Endothelial cell of umbilical vein (primary cell): ENCODE measurements around the gene CLIP4. TPM values are rescaled to one million over a fixed set of nuclear protein-coding genes. Genes with fewer than 3 reads are reported as not detected.
"Not testable (repeated sequence)": the region's sequence is repeated elsewhere in the genome, so short reads cannot be mapped to it uniquely, and the experiment has no call there.

Experiments
- BruUV-seq: library from RNA; stranded (reverse); fragments of 400-500 nt; replicated peaks from 2 replicates; lab custom pipeline; 2021; lab: Mats Ljungman, UMichigan
- CTCF ChIA-PET: fragments of 300-600, 350-600 bp; sonication (Branson Sonifier 250); formaldehyde crosslinking; loops from one replicate; lab custom pipeline; 2021; ENCODE audit warnings: antibody characterized with exemption, inconsistent platforms; lab: Charles Lee
- POLR2A ChIA-PET: fragments of 300-600, 350-600 bp; sonication (Branson Sonifier 250); formaldehyde crosslinking; loops from one replicate; lab custom pipeline; 2021; ENCODE audit warnings: antibody characterized with exemption, inconsistent platforms; lab: Charles Lee
- DNase-seq: peaks from one replicate; pipeline ENCODE4 v3.0.0-alpha.2; 2011; ENCODE audit warnings: low read depth, low spot score
- FAIRE-seq: peaks from 2 replicates; lab custom pipeline; 2011; peaks lifted over from hg19 to GRCh38; lab: Jason Lieb, UNC
- H2AFZ ChIP-seq: 2 replicates; pipeline ENCODE4 v1.6.0; 2012; ENCODE audit warnings: low read depth, low read length, control low read depth, inconsistent platforms
- H3K27ac ChIP-seq: 2 replicates; pipeline ENCODE4 v1.5.1; 2011; ENCODE audit warnings: low read depth, mild to moderate bottlenecking, control low read depth, low read length, moderate library complexity; ENCODE audit not compliant: insufficient read depth
- H3K27me3 ChIP-seq, 2 experiments: 2 replicates each; pipeline versions ENCODE4 v1.6.0 to v1.6.1; 2011; ENCODE audit warnings: low read length in 2 of 2, mixed read lengths in 1 of 2; ENCODE audit not compliant: control insufficient read depth in 2 of 2, insufficient read depth in 2 of 2
- H3K36me3 ChIP-seq, 2 experiments: 2 replicates in 1 of 2; 3 replicates in 1 of 2; pipeline ENCODE4 v1.5.1; 2011; ENCODE audit warnings: low read length in 2 of 2, mild to moderate bottlenecking in 1 of 2, moderate library complexity in 1 of 2; ENCODE audit not compliant: control insufficient read depth in 2 of 2, insufficient read depth in 2 of 2; ENCODE audit errors: extremely low read depth in 1 of 2
- H3K4me1 ChIP-seq: 3 replicates; pipeline ENCODE4 v1.5.1; 2011; ENCODE audit warnings: mild to moderate bottlenecking, low read length; ENCODE audit not compliant: control insufficient read depth, insufficient read depth; ENCODE audit errors: extremely low read depth
- H3K4me2 ChIP-seq: 2 replicates; pipeline ENCODE4 v1.6.1; 2011; ENCODE audit warnings: low read length, control low read depth, mixed read lengths; ENCODE audit not compliant: insufficient read depth
- H3K4me3 ChIP-seq, 3 experiments: fragments of 200-600 bp in 1 of 3; sonication (generic), shearing (Covaris generic) in 1 of 3; replicated peaks in 1 of 3; 2 replicates each; pipeline ENCODE4 v1.5.1; 2011 to 2016; ENCODE audit warnings: control low read depth in 3 of 3, low read length in 3 of 3, mild to moderate bottlenecking in 2 of 3, inconsistent platforms in 1 of 3, low read depth in 1 of 3, moderate library complexity in 1 of 3; ENCODE audit not compliant: insufficient read depth in 1 of 3
- H3K79me2 ChIP-seq: 2 replicates; pipeline ENCODE4 v1.6.0; 2012; ENCODE audit warnings: low read length, inconsistent platforms; ENCODE audit not compliant: control insufficient read depth, insufficient read depth
- H3K9ac ChIP-seq: replicated peaks from 2 replicates; pipeline ENCODE3; 2011; ENCODE audit warnings: low read length, control low read depth; ENCODE audit not compliant: insufficient read depth; ENCODE audit errors: extremely low read depth
- H3K9me1 ChIP-seq: replicated peaks from 3 replicates; pipeline ENCODE4 v1.6.0; 2011; ENCODE audit warnings: mild to moderate bottlenecking, low read length; ENCODE audit not compliant: control insufficient read depth, insufficient read depth; ENCODE audit errors: extremely low read depth
- H3K9me3 ChIP-seq: replicated peaks from 2 replicates; pipeline ENCODE4 v1.5.1; 2012; ENCODE audit warnings: low read length, inconsistent platforms; ENCODE audit not compliant: control insufficient read depth, insufficient read depth
- H4K20me1 ChIP-seq: replicated peaks from 2 replicates; pipeline ENCODE3; 2011; ENCODE audit warnings: mild to moderate bottlenecking, low read length; ENCODE audit not compliant: control insufficient read depth, insufficient read depth; ENCODE audit errors: extremely low read depth
- EZH2 ChIP-seq: IDR thresholded peaks from 2 replicates; pipeline ENCODE4 v1.6.1; 2012; ENCODE audit warnings: borderline replicate concordance, low read depth, mild to moderate bottlenecking, moderate library complexity, low read length, inconsistent platforms; ENCODE audit not compliant: severe bottlenecking
- FOS ChIP-seq: IDR thresholded peaks from 2 replicates; pipeline ENCODE4 v1.6.1; 2011; ENCODE audit warnings: mild to moderate bottlenecking, low read length, moderate library complexity, borderline replicate concordance; ENCODE audit not compliant: insufficient read depth
- GATA2 ChIP-seq: IDR thresholded peaks from 2 replicates; pipeline ENCODE4 v1.7.0; 2011; ENCODE audit warnings: low read depth, mild to moderate bottlenecking, moderate library complexity, mixed read lengths, low read length; ENCODE audit not compliant: insufficient read length, insufficient read depth
- JUN ChIP-seq: IDR thresholded peaks from 2 replicates; pipeline ENCODE4 v1.6.1; 2011; ENCODE audit warnings: borderline replicate concordance, low read depth; ENCODE audit not compliant: insufficient read length, insufficient read depth
- MYC ChIP-seq: IDR thresholded peaks from one replicate; pipeline ENCODE4 v1.6.1; 2011; ENCODE audit warnings: mild to moderate bottlenecking, low read depth, low read length
- POLR2A ChIP-seq: IDR thresholded peaks from 2 replicates; pipeline ENCODE4 v1.6.1; 2012; ENCODE audit warnings: low read depth, mild to moderate bottlenecking, control low read depth, low read length
- POLR2AphosphoS5 ChIP-seq: IDR thresholded peaks from 2 replicates; pipeline ENCODE4 v1.6.1; 2012; ENCODE audit warnings: low read depth, mild to moderate bottlenecking, control low read depth, low read length, moderate library complexity; ENCODE audit not compliant: insufficient read depth
- dilution Hi-C: fragments of 300-500 bp; cut with MboI; formaldehyde crosslinking; loops from one replicate; pipeline ENCODE4 v1.15.0; 2019; ENCODE audit warnings: low sequenced_read_pairs; ENCODE audit not compliant: extremely low pct_ligation_motif_present
- intact Hi-C: fragments of 100-400 bp; cut with micrococcal nuclease; formaldehyde crosslinking; loops from one replicate; pipeline ENCODE4 v1.10.0; 2022
- polyA plus RNA-seq, 4 experiments: library from polyadenylated mRNA; depleted of rRNA in 3 of 4; stranded (reverse) in 3 of 4; unstranded in 1 of 4; fragments of >200 nt; gene quantifications; 2 replicates each; pipeline versions ENCODE4 v1.2.1 to v1.2.3, GENCODE V29; 2011 to 2012; ENCODE audit warnings: missing spikeins in 1 of 4
- total RNA-seq: library from RNA; stranded (reverse); gene quantifications from 2 replicates; pipeline ENCODE4 v1.2.3, GENCODE V29; 2021
- TF ChIP-seq, protein P1 (sequence below), 2 donors: IDR thresholded peaks; 1 replicate in 1 of 2; 2 replicates in 1 of 2; pipeline ENCODE4 v1.5.1; 2011; ENCODE audit warnings: low read length in 2 of 2, mild to moderate bottlenecking in 2 of 2, moderate library complexity in 2 of 2, control low read depth in 1 of 2, inconsistent platforms in 1 of 2, low read depth in 1 of 2; ENCODE audit not compliant: insufficient read depth in 1 of 2; ENCODE audit errors: extremely low read depth in 1 of 2
- TF ChIP-seq, protein P2 (sequence below): IDR thresholded peaks from 2 replicates; pipeline ENCODE4 v1.6.1; 2011; ENCODE audit not compliant: insufficient read depth, insufficient read length

The CLIP4 gene
- total and polyA plus RNA-seq, 2 donors (not counting 3 experiments of a cell fraction or from before 2014, with no cell fraction given): 9.2 to 24.0 TPM

DNA sequence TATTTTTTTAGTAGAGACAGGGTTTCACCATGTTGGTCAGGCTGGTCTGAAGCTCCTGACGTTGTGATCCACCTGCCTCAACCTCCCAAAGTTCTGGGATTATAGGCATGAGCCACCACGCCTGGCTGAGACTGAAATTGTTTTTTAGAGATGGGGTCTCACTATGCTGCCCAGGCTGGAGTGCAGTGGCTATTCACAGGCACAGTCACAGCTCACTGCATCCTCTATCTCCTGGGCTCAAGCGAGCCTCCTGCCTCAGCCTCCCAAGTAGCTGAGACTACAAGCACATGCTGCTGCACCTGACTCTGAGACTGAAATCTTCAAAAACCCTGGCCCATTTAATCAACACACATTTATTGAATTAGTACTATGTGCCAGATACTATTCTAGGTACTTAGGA, 7.7 kb upstream of the CLIP4 start:
- H3K9ac ChIP-seq, intact Hi-C loops: not testable (repeated sequence)

DNA sequence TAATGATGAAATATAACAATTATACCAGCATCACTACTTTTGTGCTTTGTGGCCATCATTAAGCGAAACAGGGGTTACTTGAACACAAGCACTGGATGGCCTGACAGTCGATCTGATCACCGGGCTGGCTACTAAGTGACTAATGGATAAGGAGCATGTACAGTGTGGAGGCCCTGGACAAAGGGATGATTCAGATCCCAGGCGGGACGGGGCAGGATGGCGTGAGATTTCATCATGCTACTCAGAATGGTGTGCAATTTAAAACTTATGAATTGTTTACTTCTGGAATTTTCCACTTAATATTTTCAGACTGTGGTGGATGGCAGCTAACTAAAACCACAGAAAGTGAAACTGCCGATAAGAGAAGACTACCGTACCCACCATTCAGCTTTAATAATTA, 7.0 kb upstream of the CLIP4 start:
- Histone ChIP-seq H3K36me3 (no peaks in the 10 kb centered on the region), H3K27ac (no peak overlapping the region), H3K9ac (no peak overlapping the region), H2AFZ (peak overlapping the region; percentile 27), H3K9me3 (no peaks in the 10 kb centered on the region), H3K4me3 (no peak overlapping the region), H3K27me3 (no peaks in the 10 kb centered on the region), H3K9me1 (no peaks in the 10 kb centered on the region), H3K4me2 (no peak overlapping the region), H3K4me1 (no peaks in the 10 kb centered on the region), H4K20me1 (no peaks in the 10 kb centered on the region), H3K79me2 (no peaks in the 10 kb centered on the region)
- ChIA-PET POLR2A (no interaction called here), CTCF (interaction anchor here (1.0 to 1.7 kb wide), 3 partner anchors 10 to 22 kb away, joined by 3 to 6 read pairs (median 4); no protein-coding TSS in a partner anchor)
- DNase-seq (no peak), FAIRE-seq (no peak)
- TF ChIP-seq, protein P1, sequence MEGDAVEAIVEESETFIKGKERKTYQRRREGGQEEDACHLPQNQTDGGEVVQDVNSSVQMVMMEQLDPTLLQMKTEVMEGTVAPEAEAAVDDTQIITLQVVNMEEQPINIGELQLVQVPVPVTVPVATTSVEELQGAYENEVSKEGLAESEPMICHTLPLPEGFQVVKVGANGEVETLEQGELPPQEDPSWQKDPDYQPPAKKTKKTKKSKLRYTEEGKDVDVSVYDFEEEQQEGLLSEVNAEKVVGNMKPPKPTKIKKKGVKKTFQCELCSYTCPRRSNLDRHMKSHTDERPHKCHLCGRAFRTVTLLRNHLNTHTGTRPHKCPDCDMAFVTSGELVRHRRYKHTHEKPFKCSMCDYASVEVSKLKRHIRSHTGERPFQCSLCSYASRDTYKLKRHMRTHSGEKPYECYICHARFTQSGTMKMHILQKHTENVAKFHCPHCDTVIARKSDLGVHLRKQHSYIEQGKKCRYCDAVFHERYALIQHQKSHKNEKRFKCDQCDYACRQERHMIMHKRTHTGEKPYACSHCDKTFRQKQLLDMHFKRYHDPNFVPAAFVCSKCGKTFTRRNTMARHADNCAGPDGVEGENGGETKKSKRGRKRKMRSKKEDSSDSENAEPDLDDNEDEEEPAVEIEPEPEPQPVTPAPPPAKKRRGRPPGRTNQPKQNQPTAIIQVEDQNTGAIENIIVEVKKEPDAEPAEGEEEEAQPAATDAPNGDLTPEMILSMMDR (IDR thresholded peaks at IDR 0.05; ENCODE audit: extremely low read depth in 1 of 2, insufficient read depth in 1 of 2, low read depth in 1 of 2, low read length in 2 of 2): no peak
- TF ChIP-seq, protein P2, sequence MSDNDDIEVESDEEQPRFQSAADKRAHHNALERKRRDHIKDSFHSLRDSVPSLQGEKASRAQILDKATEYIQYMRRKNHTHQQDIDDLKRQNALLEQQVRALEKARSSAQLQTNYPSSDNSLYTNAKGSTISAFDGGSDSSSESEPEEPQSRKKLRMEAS: no peak
- TF ChIP-seq POLR2A (no peak), GATA2 (no peak), POLR2AphosphoS5 (no peak), MYC (no peak), JUN (no peak), FOS (no peak), EZH2 (no peak)
- intact Hi-C loops: no loop called here
- dilution Hi-C loops: no loop called here
- BruUV-seq: no TSS peak

More for the DNA sequence above, 7.7 kb upstream of the CLIP4 start:
- H4K20me1 ChIP-seq, H3K27me3 ChIP-seq, H3K36me3 ChIP-seq, H3K9me1 ChIP-seq, H2AFZ ChIP-seq, FAIRE-seq, H3K4me1 ChIP-seq, dilution Hi-C loops, H3K9me3 ChIP-seq, H3K4me3 ChIP-seq, H3K4me2 ChIP-seq, DNase-seq, H3K79me2 ChIP-seq, BruUV-seq, H3K27ac ChIP-seq: not testable (repeated sequence)
- CTCF ChIA-PET: interaction anchor here (1.0 to 1.7 kb wide), 2 partner anchors 12 to 23 kb away, joined by 3 to 6 read pairs; no protein-coding TSS in a partner anchor
- POLR2A ChIA-PET: interaction anchor here (0.6 kb wide), 1 partner anchor 1312 kb away, joined by 3 read pairs; no protein-coding TSS in a partner anchor
